SU-DHL-6 (cell line): ENCODE data around the gene ITGB1BP1.

Experiments used
- H2AFZ ChIP-seq: fragments of 200-600 bp; sonication (generic); 2 replicates; pipeline ENCODE4 v1.6.1; 2014; ENCODE audit warnings: low read depth, mild to moderate bottlenecking, moderate library complexity, mixed read lengths, antibody characterized with exemption, low read length; ENCODE audit not compliant: severe bottlenecking
- H3F3A ChIP-seq: fragments of 200-600 bp; shearing (Covaris generic); 2 replicates; pipeline ENCODE4 v1.6.0; 2016; ENCODE audit warnings: antibody characterized with exemption, mild to moderate bottlenecking; ENCODE audit not compliant: insufficient read depth
- H3K27ac ChIP-seq: fragments of 200-600 bp; sonication (generic); 2 replicates; pipeline ENCODE4 v1.5.1; 2016; ENCODE audit warnings: low read depth, mild to moderate bottlenecking, low read length, moderate library complexity, mixed read lengths
- H3K27me3 ChIP-seq: fragments of 200-600 bp; sonication (generic), shearing (Covaris generic); 2 replicates; pipeline ENCODE4 v1.6.0; 2014; ENCODE audit warnings: mild to moderate bottlenecking, low read length
- H3K36me3 ChIP-seq: fragments of 200-600 bp; sonication (generic); 2 replicates; pipeline ENCODE4 v1.6.1; 2014; ENCODE audit warnings: mild to moderate bottlenecking, low read length, mixed read lengths
- H3K4me2 ChIP-seq: fragments of 300-600, 200-600 bp; shearing (Covaris generic), sonication (generic); 2 replicates; pipeline ENCODE4 v1.6.0; 2014; ENCODE audit warnings: low read length, low read depth, mild to moderate bottlenecking; ENCODE audit not compliant: poor library complexity, severe bottlenecking
- H3K4me3 ChIP-seq: fragments of 200-600 bp; sonication (generic); 2 replicates; pipeline ENCODE4 v1.5.1; 2014; ENCODE audit warnings: antibody characterized with exemption, low read length, mild to moderate bottlenecking, mixed read lengths; ENCODE audit not compliant: insufficient read depth, poor library complexity, severe bottlenecking
- H3K79me2 ChIP-seq: fragments of 200-600 bp; sonication (generic); 2 replicates; pipeline ENCODE4 v1.6.1; 2014; ENCODE audit warnings: mild to moderate bottlenecking, low read length, moderate library complexity; ENCODE audit not compliant: insufficient read depth
- H3K9ac ChIP-seq: fragments of 200-600 bp; sonication (generic); 2 replicates; pipeline ENCODE4 v1.7.0; 2014; ENCODE audit warnings: mild to moderate bottlenecking, low read length
- H3K9me2 ChIP-seq: fragments of 200-600 bp; sonication (generic); replicated peaks from 2 replicates; pipeline ENCODE4 v1.6.1; 2014; ENCODE audit warnings: low read length; ENCODE audit not compliant: insufficient read depth
- H3K9me3 ChIP-seq: fragments of 200-600 bp; sonication (generic); 2 replicates; pipeline ENCODE4 v1.6.1; 2014; ENCODE audit warnings: low read length, mixed read lengths; ENCODE audit not compliant: insufficient read depth
- H4K20me1 ChIP-seq: fragments of 200-600 bp; sonication (generic); 2 replicates; pipeline ENCODE4 v1.6.1; 2014; ENCODE audit warnings: low read depth, mild to moderate bottlenecking, antibody characterized with exemption, low read length, moderate library complexity, mixed read lengths
- EZH2phosphoT487 ChIP-seq: fragments of 200-600 bp; sonication (generic), shearing (Covaris generic); conservative IDR thresholded peaks from 2 replicates; pipeline ENCODE4 v1.6.1; 2018; ENCODE audit warnings: mild to moderate bottlenecking, antibody characterized with exemption, low read length, moderate library complexity, mixed read lengths
- TF ChIP-seq, protein P1 (sequence below): fragments of 200-600 bp; sonication (generic); IDR thresholded peaks from one replicate; pipeline ENCODE4 v1.5.1; 2017; ENCODE audit warnings: antibody characterized with exemption, mild to moderate bottlenecking, low read length, moderate library complexity; ENCODE audit not compliant: insufficient read depth, poor library complexity, severe bottlenecking

The ITGB1BP1 gene

DNA sequence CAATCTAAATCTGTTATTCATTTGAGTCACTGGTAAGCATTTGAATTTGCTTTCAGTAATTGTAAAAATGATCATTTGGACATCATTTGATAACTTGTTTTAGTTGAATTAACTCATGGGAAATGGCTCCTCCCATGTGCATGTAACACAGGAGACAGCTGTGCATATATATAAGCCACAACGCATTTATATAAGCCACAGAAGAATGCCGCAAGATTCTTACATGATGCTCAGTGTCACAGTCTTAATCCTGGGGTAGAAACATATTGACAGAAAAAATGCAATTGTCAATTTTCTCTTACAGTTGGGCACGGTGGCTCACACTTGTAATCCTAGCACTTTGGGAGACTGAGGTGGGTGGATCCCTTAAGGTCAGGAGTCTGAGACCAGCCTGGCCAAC, 37.8 kb upstream of the ITGB1BP1 start:
- no peak overlapping the region for H3K4me2 ChIP-seq
- H3K27ac ChIP-seq: no peak overlapping the region
- H3K36me3 ChIP-seq: peaks cover 7% of the 10 kb centered on the region; the same call in 1 of the 2 replicates
- H3F3A ChIP-seq: 0 out of 2 replicates have a peak, but pooled peaks cover 5% of the 10 kb centered on the region
- no peaks in the 10 kb centered on the region for H3K9me3 ChIP-seq
- H3K27me3 ChIP-seq: no peaks in the 10 kb centered on the region
- H3K9me2 ChIP-seq: no peaks in the 10 kb centered on the region
- no peak overlapping the region for H2AFZ ChIP-seq
- no peaks in the 10 kb centered on the region for H3K79me2 ChIP-seq
- H4K20me1 ChIP-seq: no peaks in the 10 kb centered on the region
- no peak overlapping the region for H3K9ac ChIP-seq
- no peak overlapping the region for H3K4me3 ChIP-seq
- TF ChIP-seq EZH2phosphoT487: no peak
- TF ChIP-seq, protein P1, sequence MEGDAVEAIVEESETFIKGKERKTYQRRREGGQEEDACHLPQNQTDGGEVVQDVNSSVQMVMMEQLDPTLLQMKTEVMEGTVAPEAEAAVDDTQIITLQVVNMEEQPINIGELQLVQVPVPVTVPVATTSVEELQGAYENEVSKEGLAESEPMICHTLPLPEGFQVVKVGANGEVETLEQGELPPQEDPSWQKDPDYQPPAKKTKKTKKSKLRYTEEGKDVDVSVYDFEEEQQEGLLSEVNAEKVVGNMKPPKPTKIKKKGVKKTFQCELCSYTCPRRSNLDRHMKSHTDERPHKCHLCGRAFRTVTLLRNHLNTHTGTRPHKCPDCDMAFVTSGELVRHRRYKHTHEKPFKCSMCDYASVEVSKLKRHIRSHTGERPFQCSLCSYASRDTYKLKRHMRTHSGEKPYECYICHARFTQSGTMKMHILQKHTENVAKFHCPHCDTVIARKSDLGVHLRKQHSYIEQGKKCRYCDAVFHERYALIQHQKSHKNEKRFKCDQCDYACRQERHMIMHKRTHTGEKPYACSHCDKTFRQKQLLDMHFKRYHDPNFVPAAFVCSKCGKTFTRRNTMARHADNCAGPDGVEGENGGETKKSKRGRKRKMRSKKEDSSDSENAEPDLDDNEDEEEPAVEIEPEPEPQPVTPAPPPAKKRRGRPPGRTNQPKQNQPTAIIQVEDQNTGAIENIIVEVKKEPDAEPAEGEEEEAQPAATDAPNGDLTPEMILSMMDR: no peak

GRCh38 chr2:9460441-9461017, 37.2 kb upstream of the ITGB1BP1 start:
- Histone ChIP-seq H3K27ac (no peak overlapping the region), H3K4me2 (no peak overlapping the region), H3K27me3 (no peaks in the 10 kb centered on the region), H3K79me2 (no peaks in the 10 kb centered on the region), H3K9me3 (no peaks in the 10 kb centered on the region), H3K9ac (no peak overlapping the region), H3K9me2 (no peaks in the 10 kb centered on the region), H2AFZ (no peak overlapping the region), H4K20me1 (no peaks in the 10 kb centered on the region), H3F3A (0 out of 2 replicates have a peak, but pooled peaks cover 5% of the 10 kb centered on the region), H3K4me3 (no peak overlapping the region), H3K36me3 (peaks cover 7% of the 10 kb centered on the region; the same call in 1 of the 2 replicates)
- TF ChIP-seq EZH2phosphoT487: no peak
- TF ChIP-seq, protein P1: no peak

GRCh38 chr2:9451231-9451630, 27.9 kb upstream of the ITGB1BP1 start:
- Histone ChIP-seq H3K79me2 (no peaks in the 10 kb centered on the region), H3F3A (no peaks in the 10 kb centered on the region; the same call in 1 of the 2 replicates), H3K9me2 (no peaks in the 10 kb centered on the region), H3K4me3 (no peak overlapping the region), H3K9me3 (no peaks in the 10 kb centered on the region), H3K36me3 (peaks cover 9% of the 10 kb centered on the region; the same call in 1 of the 2 replicates), H3K27ac (no peak overlapping the region), H2AFZ (no peak overlapping the region), H3K4me2 (no peak overlapping the region), H4K20me1 (no peaks in the 10 kb centered on the region), H3K27me3 (no peaks in the 10 kb centered on the region), H3K9ac (no peak overlapping the region)
- TF ChIP-seq EZH2phosphoT487: no peak
- TF ChIP-seq, protein P1: no peak
